ENCODE results near the gene CEMIP. TPM values are rescaled to one million over a fixed set of nuclear protein-coding genes. Genes with fewer than 3 reads are reported as not detected.
A peak's percentile ranks its signal among the peaks of the same experiment; 100 is the strongest.

CEMIP gene
- total RNA-seq, 4 donors from 2014 or later, result 0.04 TPM; not detected in 3

- peaks cover 0 to 26% of the 10 kb centered on the region in 2 donors for H3K36me3 ChIP-seq
Observed at GRCh38 chr15:80942746-80943565, 163.8 kb downstream of the CEMIP start.

GRCh38 chr15:80944818-80945217 is 165.6 kb downstream of the CEMIP start:
- H3K9me3 ChIP-seq, result no peaks in the 10 kb centered on the region
- in situ Hi-C loops (cut with MboI; ENCODE audit: low sequenced_read_pairs in 4 of 4), result no loop called here
- DNase-seq (no peak), ATAC-seq (no peak)
- no peak overlapping the region for H3K27ac ChIP-seq
- no peak for TF ChIP-seq POLR2A (IDR thresholded peaks at IDR 0.05)
- no peak for TF ChIP-seq CTCF (IDR thresholded peaks at IDR 0.05 in 4 of 5, conservative IDR thresholded peaks at IDR 0.05 in 1 of 5)
- peaks cover 0 to 43% of the 10 kb centered on the region in 2 donors for H3K36me3 ChIP-seq
- peaks cover 0 to 7% of the 10 kb centered on the region in 2 donors for H3K4me1 ChIP-seq
- H3K27me3 ChIP-seq, result no peaks in the 10 kb centered on the region
- intact Hi-C loops (cut with DNase I; ENCODE audit: low total_unique reads), result loop anchor here (10.0 kb wide), 1 partner anchor 880 kb away; no protein-coding TSS in a partner anchor
- H3K4me3 ChIP-seq, result no peak overlapping the region

More at GRCh38 chr15:80942746-80943565, 163.8 kb downstream of the CEMIP start:
- Histone ChIP-seq H3K4me1 (peaks cover 0 to 7% of the 10 kb centered on the region in 2 donors), H3K27me3 (no peaks in the 10 kb centered on the region), H3K4me3 (no peak overlapping the region), H3K27ac (no peak overlapping the region), H3K9me3 (no peaks in the 10 kb centered on the region)
- intact Hi-C loops (cut with DNase I; ENCODE audit: low total_unique reads) (loop anchor here (10.0 kb wide), 1 partner anchor 882 kb away; no protein-coding TSS in a partner anchor), in situ Hi-C loops (cut with MboI; ENCODE audit: low sequenced_read_pairs in 4 of 4) (no loop called here)
- DNase-seq (peak; percentile 18 to 36), ATAC-seq (peak; percentile 72 to 86)
- TF ChIP-seq CTCF (IDR thresholded peaks at IDR 0.05 in 4 of 5, conservative IDR thresholded peaks at IDR 0.05 in 1 of 5), result no peak
- TF ChIP-seq POLR2A (IDR thresholded peaks at IDR 0.05), result no peak

- no peak for ATAC-seq
- in situ Hi-C loops (cut with MboI; ENCODE audit: low sequenced_read_pairs in 4 of 4), result no loop called here
- H3K36me3 ChIP-seq, result peaks cover 0 to 51% of the 10 kb centered on the region in 2 donors
Observed at GRCh38 chr15:80945605-80946004, 166.4 kb downstream of the CEMIP start.

GRCh38 chr15:80946576-80946975 is 167.4 kb downstream of the CEMIP start:
- Histone ChIP-seq H3K4me3 (no peak overlapping the region), H3K4me1 (peaks cover 0 to 7% of the 10 kb centered on the region in 2 donors), H3K27ac (no peak overlapping the region), H3K36me3 (peaks cover 0 to 57% of the 10 kb centered on the region in 2 donors), H3K9me3 (no peaks in the 10 kb centered on the region), H3K27me3 (no peaks in the 10 kb centered on the region)
- intact Hi-C loops (cut with DNase I; ENCODE audit: low total_unique reads) (loop anchor here (10.0 kb wide), 1 partner anchor 878 kb away; no protein-coding TSS in a partner anchor), in situ Hi-C loops (cut with MboI; ENCODE audit: low sequenced_read_pairs in 4 of 4) (no loop called here)
- TF ChIP-seq CTCF (IDR thresholded peaks at IDR 0.05 in 4 of 5, conservative IDR thresholded peaks at IDR 0.05 in 1 of 5) (no peak), POLR2A (IDR thresholded peaks at IDR 0.05) (no peak)
- DNase-seq (no peak), ATAC-seq (no peak)

More at GRCh38 chr15:80945605-80946004, 166.4 kb downstream of the CEMIP start:
- no peaks in the 10 kb centered on the region for H3K27me3 ChIP-seq
- H3K27ac ChIP-seq, result no peak overlapping the region
- TF ChIP-seq CTCF (IDR thresholded peaks at IDR 0.05 in 4 of 5, conservative IDR thresholded peaks at IDR 0.05 in 1 of 5) (no peak), POLR2A (IDR thresholded peaks at IDR 0.05) (no peak)
- no peak for DNase-seq
- no peaks in the 10 kb centered on the region for H3K9me3 ChIP-seq
- H3K4me1 ChIP-seq, result peaks cover 0 to 7% of the 10 kb centered on the region in 2 donors
- no peak overlapping the region for H3K4me3 ChIP-seq
- intact Hi-C loops (cut with DNase I; ENCODE audit: low total_unique reads), result loop anchor here (10.0 kb wide), 1 partner anchor 879 kb away; no protein-coding TSS in a partner anchor
